ENCODE data around the gene TMEM143. TPM values are rescaled to one million over a fixed set of nuclear protein-coding genes. Genes with fewer than 3 reads are reported as not detected.

The TMEM143 gene
- total RNA-seq, 4 donors from 2014 or later, result 3.2 to 9.3 (median 6.2) TPM

GRCh38 chr19:48302600-48302959, 61.2 kb downstream of the TMEM143 start:
- no peaks in the 10 kb centered on the region for H3K36me3 ChIP-seq
- intact Hi-C loops (cut with DNase I), result no loop called here
- H3K4me3 ChIP-seq, result no peak overlapping the region
- H3K27me3 ChIP-seq, result no peaks in the 10 kb centered on the region
- H3K4me1 ChIP-seq, result no peaks in the 10 kb centered on the region
- DNase-seq, result no peak
- 82 to 83% methylated on average over 5 to 6 of the region's 12 CpGs for WGBS, 2 donors
- H3K27ac ChIP-seq, result no peak overlapping the region
- no peaks in the 10 kb centered on the region for H3K9me3 ChIP-seq
- TF ChIP-seq, protein P1, sequence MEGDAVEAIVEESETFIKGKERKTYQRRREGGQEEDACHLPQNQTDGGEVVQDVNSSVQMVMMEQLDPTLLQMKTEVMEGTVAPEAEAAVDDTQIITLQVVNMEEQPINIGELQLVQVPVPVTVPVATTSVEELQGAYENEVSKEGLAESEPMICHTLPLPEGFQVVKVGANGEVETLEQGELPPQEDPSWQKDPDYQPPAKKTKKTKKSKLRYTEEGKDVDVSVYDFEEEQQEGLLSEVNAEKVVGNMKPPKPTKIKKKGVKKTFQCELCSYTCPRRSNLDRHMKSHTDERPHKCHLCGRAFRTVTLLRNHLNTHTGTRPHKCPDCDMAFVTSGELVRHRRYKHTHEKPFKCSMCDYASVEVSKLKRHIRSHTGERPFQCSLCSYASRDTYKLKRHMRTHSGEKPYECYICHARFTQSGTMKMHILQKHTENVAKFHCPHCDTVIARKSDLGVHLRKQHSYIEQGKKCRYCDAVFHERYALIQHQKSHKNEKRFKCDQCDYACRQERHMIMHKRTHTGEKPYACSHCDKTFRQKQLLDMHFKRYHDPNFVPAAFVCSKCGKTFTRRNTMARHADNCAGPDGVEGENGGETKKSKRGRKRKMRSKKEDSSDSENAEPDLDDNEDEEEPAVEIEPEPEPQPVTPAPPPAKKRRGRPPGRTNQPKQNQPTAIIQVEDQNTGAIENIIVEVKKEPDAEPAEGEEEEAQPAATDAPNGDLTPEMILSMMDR (IDR thresholded peaks at IDR 0.05), result no peak
- no peak for TF ChIP-seq POLR2A (IDR thresholded peaks at IDR 0.05)

DNA sequence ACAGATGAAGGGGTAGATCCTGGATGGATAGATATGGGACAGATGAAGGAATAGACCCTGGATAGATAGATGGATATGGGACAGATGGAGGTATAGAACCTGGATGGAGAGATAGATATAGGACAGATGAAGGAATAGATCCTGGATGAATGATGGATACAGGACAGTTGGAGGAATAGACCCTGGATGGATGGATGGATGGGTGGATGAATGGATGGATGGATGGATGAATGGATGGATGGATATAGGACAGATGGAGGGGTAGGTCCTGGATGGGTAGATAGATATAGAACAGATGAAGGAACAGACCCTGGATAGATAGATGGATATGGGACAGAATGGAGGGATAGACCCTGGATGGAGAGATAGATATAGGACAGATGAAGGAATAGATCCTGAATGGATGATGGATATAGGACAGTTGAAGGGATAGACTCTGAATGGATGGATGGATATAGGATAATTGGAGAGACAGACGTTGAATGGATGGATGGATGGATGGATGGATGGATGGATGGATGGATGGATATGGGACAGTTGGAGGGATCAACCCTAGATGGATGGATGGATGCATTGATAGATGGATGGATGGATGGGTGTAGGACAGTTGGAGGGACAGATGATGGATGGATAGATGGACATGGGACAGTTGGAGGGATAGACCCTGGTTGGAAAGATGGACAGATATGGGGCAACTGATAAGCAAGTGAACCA, 61.7 kb downstream of the TMEM143 start:
- Histone ChIP-seq H3K4me1 (no peaks in the 10 kb centered on the region), H3K27ac (no peak overlapping the region), H3K36me3 (no peaks in the 10 kb centered on the region), H3K27me3 (no peaks in the 10 kb centered on the region), H3K9me3 (no peaks in the 10 kb centered on the region), H3K4me3 (no peak overlapping the region)
- WGBS, 2 donors, result 85 to 89% methylated on average over 1 of the region's 1 CpG
- TF ChIP-seq POLR2A (IDR thresholded peaks at IDR 0.05), result no peak
- DNase-seq, result no peak
- intact Hi-C loops (cut with DNase I), result no loop called here

DNA sequence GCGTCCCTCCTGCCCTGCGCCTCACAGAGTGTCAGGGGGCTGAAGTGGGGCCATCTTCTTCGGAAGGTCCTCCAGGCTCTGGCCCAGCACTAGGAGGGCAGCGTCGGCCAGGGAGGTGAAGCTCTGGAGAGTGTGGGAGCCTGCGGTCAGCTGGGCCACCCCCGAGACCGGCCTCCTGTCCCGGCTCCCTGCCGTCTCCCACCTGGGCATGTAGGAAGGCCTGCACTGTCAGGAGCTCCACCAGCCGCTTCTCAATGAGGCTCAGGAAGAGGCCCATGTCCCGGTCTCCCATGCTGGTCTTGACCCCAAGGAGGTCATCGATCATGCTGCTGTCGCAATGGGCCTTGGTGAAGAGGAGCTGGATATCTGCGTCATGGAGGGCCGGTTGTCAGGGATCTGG, 65.8 kb downstream of the TMEM143 start:
- TF ChIP-seq, protein P1 (IDR thresholded peaks at IDR 0.05), result no peak
- no peak for TF ChIP-seq POLR2A (IDR thresholded peaks at IDR 0.05)
- intact Hi-C loops (cut with DNase I), result no loop called here

DNA sequence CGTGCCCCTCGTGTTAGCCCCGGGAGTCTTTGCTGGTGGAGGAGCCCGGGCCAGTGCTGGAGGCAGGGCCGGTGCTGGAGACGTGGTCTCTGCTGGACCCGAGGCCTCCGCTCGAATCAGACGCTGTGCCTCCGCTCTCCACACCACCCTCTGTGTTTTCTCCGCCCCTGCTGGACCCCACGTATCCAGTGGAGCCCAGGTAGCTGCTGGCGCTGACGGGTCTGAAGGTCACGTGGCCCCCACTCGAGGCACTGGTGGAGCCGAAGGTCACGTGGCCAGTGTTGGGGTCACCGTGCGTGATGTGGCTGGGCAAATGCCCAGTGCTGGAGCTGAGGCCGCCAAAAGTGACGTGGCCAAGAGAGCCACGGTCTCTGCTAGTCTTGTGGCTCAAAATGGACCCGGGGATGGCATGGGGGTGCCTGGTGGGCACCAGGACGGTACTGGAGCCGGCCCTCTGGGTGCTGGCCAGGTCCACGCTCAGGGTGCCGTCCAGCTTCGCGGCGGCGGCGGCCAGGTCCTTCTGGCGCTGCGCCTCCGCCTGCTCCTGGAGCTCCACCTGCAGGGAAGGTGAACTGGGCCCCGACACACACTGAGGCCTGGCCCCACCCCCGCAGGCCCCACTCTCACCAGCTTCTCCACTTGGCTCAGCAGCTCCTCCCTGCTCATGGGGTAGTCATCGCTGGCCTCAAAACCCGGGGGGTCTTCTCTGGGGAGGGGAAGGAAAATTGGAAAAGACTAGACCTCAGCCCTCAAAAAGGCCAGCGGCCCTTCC, 66.6 kb downstream of the TMEM143 start:
- Histone ChIP-seq H3K36me3 (no peaks in the 10 kb centered on the region), H3K27me3 (peaks cover 0 to 13% (median 0%) of the 10 kb centered on the region in 4 donors), H3K4me1 (no peaks in the 10 kb centered on the region), H3K27ac (no peak overlapping the region), H3K4me3 (no peak overlapping the region), H3K9me3 (no peaks in the 10 kb centered on the region)
- 71 to 85% methylated on average over 13 to 14 of the region's 42 CpGs for WGBS, 2 donors
- intact Hi-C loops (cut with DNase I), result no loop called here
- TF ChIP-seq, protein P1 (IDR thresholded peaks at IDR 0.05), result no peak
- TF ChIP-seq POLR2A (IDR thresholded peaks at IDR 0.05), result no peak
- no peak for DNase-seq

More for the DNA sequence above, 65.8 kb downstream of the TMEM143 start:
- Histone ChIP-seq H3K4me1 (no peaks in the 10 kb centered on the region), H3K27ac (no peak overlapping the region), H3K9me3 (no peaks in the 10 kb centered on the region), H3K4me3 (no peak overlapping the region), H3K36me3 (no peaks in the 10 kb centered on the region), H3K27me3 (peaks cover 0 to 13% (median 0%) of the 10 kb centered on the region in 4 donors)
- DNase-seq, result no peak
- WGBS, 2 donors, result 100% methylated on average over 1 of the region's 16 CpGs; no CpG with 5 or more reads in 1 of the 2 donors

- Histone ChIP-seq H3K36me3 (no peaks in the 10 kb centered on the region), H3K27ac (no peak overlapping the region), H3K4me1 (peaks cover 9 to 11% (median 11%) of the 10 kb centered on the region in 3 donors), H3K9me3 (no peaks in the 10 kb centered on the region), H3K27me3 (peaks cover 0 to 20% (median 0%) of the 10 kb centered on the region in 4 donors), H3K4me3 (no peak overlapping the region)
- no peak for DNase-seq
- WGBS, 2 donors, result 58 to 64% methylated on average over 5 to 10 of the region's 10 CpGs
- intact Hi-C loops (cut with DNase I), result no loop called here
- TF ChIP-seq, protein P1 (IDR thresholded peaks at IDR 0.05), result no peak
- no peak for TF ChIP-seq POLR2A (IDR thresholded peaks at IDR 0.05)
These were observed 68.3 kb downstream of the TMEM143 start for GRCh38 chr19:48295458-48295857.

Measured in esophagus squamous epithelium (tissue), 5 donors.